AG10803 (cell line): ENCODE data around the gene NDUFS7.

ENCODE experiments used
- DNase-seq: peaks from one replicate; pipeline ENCODE4 v3.0.0; 2010; ENCODE audit warnings: low read depth
- H3K4me3 ChIP-seq: 2 replicates; pipeline ENCODE4 v1.5.1; 2011; ENCODE audit warnings: mild to moderate bottlenecking, low read length, control low read depth
- CTCF ChIP-seq: conservative IDR thresholded peaks from 2 replicates; pipeline ENCODE4 v1.5.1; 2011; ENCODE audit warnings: mild to moderate bottlenecking, low read length, control low read depth, inconsistent platforms

The NDUFS7 gene

GRCh38 chr19:1399079-1399478 lies 15.4 kb downstream of the NDUFS7 start:
- no peak overlapping the region for H3K4me3 ChIP-seq
- no peak for DNase-seq
- no peak for TF ChIP-seq CTCF

GRCh38 chr19:1399745-1400144 lies 16.0 kb downstream of the NDUFS7 start:
- no peak overlapping the region for H3K4me3 ChIP-seq
- no peak for DNase-seq
- no peak for TF ChIP-seq CTCF

GRCh38 chr19:1400281-1401137 lies 16.8 kb downstream of the NDUFS7 start:
- TF ChIP-seq CTCF = no peak
- H3K4me3 ChIP-seq = peak overlapping the region; percentile 65
- DNase-seq = peak; percentile 13

- peak within 1 kb of the TSS; percentile 65 for H3K4me3 ChIP-seq
- DNase-seq = peak; percentile 32
- TF ChIP-seq CTCF = peak; percentile 21; the same call in 1 of the 2 replicates
These were observed 17.6 kb downstream of the NDUFS7 start, which contains the start of gene GAMT for GRCh38 chr19:1401138-1401888. TSS of gene GAMT (minus strand) at chr19:1401542. CDS start at chr19:1401476, 66 bp downstream.

GRCh38 chr19:1401889-1402217 lies 18.1 kb downstream of the NDUFS7 start:
- DNase-seq = no peak
- peak overlapping the region; percentile 51 for H3K4me3 ChIP-seq
- no peak for TF ChIP-seq CTCF

GRCh38 chr19:1402411-1403070 lies 18.8 kb downstream of the NDUFS7 start:
- no peak for TF ChIP-seq CTCF
- DNase-seq = no peak
- no peak overlapping the region for H3K4me3 ChIP-seq
